HG03439 (cell line): ENCODE measurements around the gene ANGPTL4.

Experiments
- ATAC-seq: cut with Tn5 transposase; IDR thresholded peaks from one replicate; pipeline ENCODE4 v1.9.1; 2021; ENCODE audit warnings: mild to moderate bottlenecking, moderate library complexity; ENCODE audit not compliant: unreplicated experiment

The ANGPTL4 gene

GRCh38 chr19:8387688-8388611 is 24.0 kb downstream of the ANGPTL4 start:
- no peak for ATAC-seq

- no peak for ATAC-seq
Measured at GRCh38 chr19:8388612-8388958, 24.6 kb downstream of the ANGPTL4 start.

- ATAC-seq, result peak; percentile 91
Measured at GRCh38 chr19:8389891-8390616, 26.1 kb downstream of the ANGPTL4 start, which contains the start of gene RAB11B. RAB11B (plus strand) TSS chr19:8390360; CDS start chr19:8390417, 57 bp downstream.

- peak; percentile 42 for ATAC-seq
Measured at GRCh38 chr19:8390617-8390981, 26.6 kb downstream of the ANGPTL4 start.

GRCh38 chr19:8391198-8392016 is 27.5 kb downstream of the ANGPTL4 start:
- no peak for ATAC-seq

GRCh38 chr19:8392017-8392591 is 28.1 kb downstream of the ANGPTL4 start:
- ATAC-seq, result no peak

GRCh38 chr19:8393192-8393870 is 29.4 kb downstream of the ANGPTL4 start:
- ATAC-seq, result no peak

GRCh38 chr19:8393871-8394250 is 29.9 kb downstream of the ANGPTL4 start:
- ATAC-seq, result no peak

- no peak for ATAC-seq
Measured at GRCh38 chr19:8395621-8396082, 31.7 kb downstream of the ANGPTL4 start.

- ATAC-seq, result no peak
Measured at GRCh38 chr19:8396185-8396562, 32.2 kb downstream of the ANGPTL4 start.

GRCh38 chr19:8396563-8397203 is 32.7 kb downstream of the ANGPTL4 start:
- ATAC-seq, result no peak

GRCh38 chr19:8397271-8397670 is 33.3 kb downstream of the ANGPTL4 start:
- no peak for ATAC-seq

- no peak for ATAC-seq
Measured at GRCh38 chr19:8397746-8398310, 33.9 kb downstream of the ANGPTL4 start.

GRCh38 chr19:8398311-8398771 is 34.4 kb downstream of the ANGPTL4 start:
- no peak for ATAC-seq

GRCh38 chr19:8399681-8400188 is 35.8 kb downstream of the ANGPTL4 start:
- ATAC-seq, result no peak

GRCh38 chr19:8401981-8402411 is 38.0 kb downstream of the ANGPTL4 start:
- ATAC-seq, result no peak

- ATAC-seq, result no peak
Measured at GRCh38 chr19:8403098-8403819, 39.3 kb downstream of the ANGPTL4 start.

GRCh38 chr19:8403820-8404109 is 39.8 kb downstream of the ANGPTL4 start:
- ATAC-seq, result no peak
